CD4-positive, alpha-beta T cell treated with Interleukin-21 for 1 hour (primary cell): ENCODE results near the gene SLC22A23.

ENCODE experiments used
- DNase-seq: peaks from one replicate; pipeline ENCODE4 v3.0.0-alpha.2; 2020

The SLC22A23 gene

GRCh38 chr6:3366596-3367413, 90.0 kb downstream of the SLC22A23 start:
- DNase-seq, result no peak

GRCh38 chr6:3364391-3364790, 92.5 kb downstream of the SLC22A23 start:
- DNase-seq, result no peak

- no peak for DNase-seq
Observed at GRCh38 chr6:3363296-3364025, 93.4 kb downstream of the SLC22A23 start.

GRCh38 chr6:3361312-3362037, 95.4 kb downstream of the SLC22A23 start:
- DNase-seq, result no peak

- DNase-seq, result no peak
Observed at GRCh38 chr6:3360727-3361045, 96.2 kb downstream of the SLC22A23 start.

GRCh38 chr6:3359973-3360726, 96.7 kb downstream of the SLC22A23 start:
- no peak for DNase-seq

- no peak for DNase-seq
Observed at GRCh38 chr6:3359101-3359752, 97.6 kb downstream of the SLC22A23 start.

- DNase-seq, result no peak
Observed at GRCh38 chr6:3358413-3359100, 98.3 kb downstream of the SLC22A23 start.

GRCh38 chr6:3357678-3358077, 99.2 kb downstream of the SLC22A23 start:
- no peak for DNase-seq

- DNase-seq, result no peak
Observed at GRCh38 chr6:3356824-3357420, 99.9 kb downstream of the SLC22A23 start.

- peak; percentile 72 for DNase-seq
Observed at GRCh38 chr6:3356056-3356823, 100.6 kb downstream of the SLC22A23 start.

- DNase-seq, result peak; percentile 48
Observed at GRCh38 chr6:3355358-3356055, 101.3 kb downstream of the SLC22A23 start.

- no peak for DNase-seq
Observed at GRCh38 chr6:3355011-3355357, 101.9 kb downstream of the SLC22A23 start.

- no peak for DNase-seq
Observed at GRCh38 chr6:3353939-3354338, 102.9 kb downstream of the SLC22A23 start.

- DNase-seq, result no peak
Observed at GRCh38 chr6:3353213-3353903, 103.5 kb downstream of the SLC22A23 start.

GRCh38 chr6:3352678-3353077, 104.2 kb downstream of the SLC22A23 start:
- DNase-seq, result no peak

GRCh38 chr6:3351829-3352524, 104.9 kb downstream of the SLC22A23 start:
- DNase-seq, result no peak

GRCh38 chr6:3351105-3351676, 105.7 kb downstream of the SLC22A23 start:
- no peak for DNase-seq
